GM21390 (cell line): Measurements from ENCODE around the gene GPR156.
"Not testable (repeated sequence)": the region's sequence is repeated elsewhere in the genome, so short reads cannot be mapped to it uniquely, and the experiment has no call there.

Experiments used
- ATAC-seq: cut with Tn5 transposase; IDR thresholded peaks from one replicate; pipeline ENCODE4 v1.9.1; 2021; ENCODE audit not compliant: unreplicated experiment

GPR156 gene

DNA sequence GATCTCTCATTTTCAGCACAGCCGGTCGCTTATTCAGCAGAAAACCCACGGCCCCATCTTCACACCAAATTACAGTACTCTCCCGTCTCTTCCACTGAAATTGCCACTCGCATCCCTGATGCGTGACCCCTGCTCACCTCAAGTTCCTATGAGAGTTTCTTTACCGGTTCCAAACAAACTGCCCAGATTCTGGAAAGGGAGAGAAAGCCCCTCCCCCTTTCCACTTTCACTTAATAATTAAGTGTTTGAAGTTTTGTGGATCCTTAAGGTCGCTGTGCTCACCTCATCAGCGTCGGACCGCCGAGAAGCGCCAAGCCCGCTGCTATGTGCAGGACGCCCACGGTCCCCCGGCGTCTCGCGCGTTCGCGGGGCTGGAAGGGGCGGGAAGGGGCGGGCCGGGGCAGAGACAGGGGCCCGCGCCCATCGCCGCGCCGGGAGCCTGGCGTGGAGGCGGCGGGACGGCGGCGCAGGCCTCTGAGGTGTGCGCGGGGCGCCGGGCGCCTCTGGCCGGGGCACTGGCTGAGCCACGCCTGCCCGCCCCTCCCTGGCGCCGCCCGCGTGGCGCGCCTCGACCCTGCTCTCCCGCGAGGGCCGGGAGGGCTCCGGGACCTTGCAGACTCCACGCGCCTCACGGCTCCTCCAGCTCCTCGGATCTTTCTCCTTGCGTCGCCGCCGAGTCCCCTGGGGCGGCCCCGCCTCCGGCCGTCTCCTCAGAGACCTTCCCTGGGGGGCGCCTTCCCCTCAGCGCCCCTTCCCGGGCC is at the start of gene GPR156:
Gene GPR156, minus strand, starts transcription at position 476 of the 761 bp plus-strand sequence. CDS start 41,124 bp downstream, outside the sequence.
- ATAC-seq, result no peak

DNA sequence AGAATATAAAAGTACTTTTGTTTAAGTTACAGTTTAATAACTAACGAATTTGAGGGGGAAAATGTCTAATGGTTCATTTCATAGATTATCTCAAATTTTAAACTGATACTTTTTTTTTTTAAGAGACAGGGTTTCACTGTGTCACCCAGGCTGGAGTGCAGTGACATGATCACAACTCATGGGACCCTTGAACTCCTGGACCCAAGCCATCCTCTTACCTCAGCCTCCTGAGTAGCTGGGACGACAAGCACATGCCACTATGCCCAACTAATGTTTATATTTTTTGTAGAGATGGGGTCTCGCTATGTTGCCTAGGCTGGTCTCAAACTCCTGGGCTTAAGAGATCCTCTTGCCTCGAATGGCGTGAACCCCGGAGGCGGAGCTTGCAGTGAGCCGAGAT is 47.6 kb upstream of the GPR156 start:
- ATAC-seq, result no peak

DNA sequence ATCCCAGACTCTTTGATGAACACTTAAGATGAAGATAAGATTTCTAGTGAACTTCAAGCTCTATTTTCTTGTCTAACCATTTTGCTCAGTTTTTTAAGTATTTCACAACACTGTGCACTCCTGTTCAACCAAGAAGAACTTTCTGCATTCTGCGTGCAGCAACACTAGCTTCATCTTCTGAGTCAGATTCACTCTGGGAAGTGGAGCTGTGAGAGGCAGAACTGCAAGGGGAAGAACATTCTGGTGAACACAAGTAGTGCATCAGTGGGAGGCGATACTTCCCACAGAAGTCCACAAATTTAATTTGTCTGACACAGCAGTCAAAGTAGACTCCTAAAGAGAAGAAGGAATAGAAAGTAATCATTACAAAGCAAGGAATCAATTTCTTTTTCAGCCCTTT is 46.1 kb upstream of the GPR156 start:
- no peak for ATAC-seq

DNA sequence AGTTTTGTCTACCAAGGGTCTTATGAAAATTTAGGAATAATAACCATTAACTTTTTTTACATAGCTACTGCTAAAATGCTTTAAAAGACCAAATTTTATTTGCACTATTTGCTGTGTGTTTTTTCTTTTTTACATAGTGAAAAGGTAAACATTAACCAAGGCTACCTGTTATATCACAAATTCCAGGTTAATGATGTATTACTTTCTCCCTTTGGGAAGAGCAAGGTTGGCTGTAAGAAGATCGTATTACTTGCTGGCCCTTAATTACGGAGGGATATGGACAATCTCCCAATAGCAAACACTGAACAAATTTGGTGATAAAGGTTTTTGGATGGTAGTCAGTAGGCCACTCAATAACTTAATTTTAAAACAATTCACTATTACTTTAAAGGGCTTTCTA is 41.8 kb upstream of the GPR156 start:
- no peak for ATAC-seq

DNA sequence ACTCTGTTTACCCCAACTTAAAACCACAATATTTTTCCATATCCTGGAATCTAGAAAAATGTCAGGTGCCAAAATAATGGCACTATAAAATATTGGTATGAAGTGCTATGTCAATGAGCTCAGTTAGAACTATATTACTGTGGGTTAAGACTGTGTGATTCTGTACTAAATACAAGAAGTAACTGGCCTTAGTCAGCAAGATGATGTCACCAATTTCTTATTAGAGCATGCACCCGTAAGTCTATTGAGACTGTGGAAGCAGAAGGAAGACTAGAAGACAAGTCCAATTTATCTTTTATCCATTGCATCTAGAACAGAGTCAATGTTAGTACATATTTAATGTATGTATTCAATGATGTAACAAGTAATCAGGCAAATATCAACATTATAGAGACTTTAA is 39.2 kb upstream of the GPR156 start:
- ATAC-seq, result no peak

DNA sequence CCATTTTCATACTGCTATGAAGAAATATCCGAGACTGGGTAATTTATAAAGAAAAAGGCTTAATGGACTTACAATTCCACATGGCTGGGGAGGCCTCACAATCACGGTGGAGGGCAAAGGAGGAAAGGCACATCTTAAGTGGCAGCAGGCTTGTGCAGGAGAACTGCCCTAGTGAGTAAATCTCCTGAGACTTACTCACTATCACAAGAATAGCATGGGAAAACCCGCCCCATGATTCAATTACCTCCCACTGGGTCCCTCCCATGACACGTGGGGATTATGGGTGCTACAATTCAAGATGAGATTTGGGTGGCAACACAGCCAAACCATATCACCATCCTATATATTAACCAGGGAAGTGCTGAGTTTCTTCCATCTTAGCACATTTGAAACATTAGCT is 38.7 kb upstream of the GPR156 start:
- not testable (repeated sequence) for ATAC-seq

DNA sequence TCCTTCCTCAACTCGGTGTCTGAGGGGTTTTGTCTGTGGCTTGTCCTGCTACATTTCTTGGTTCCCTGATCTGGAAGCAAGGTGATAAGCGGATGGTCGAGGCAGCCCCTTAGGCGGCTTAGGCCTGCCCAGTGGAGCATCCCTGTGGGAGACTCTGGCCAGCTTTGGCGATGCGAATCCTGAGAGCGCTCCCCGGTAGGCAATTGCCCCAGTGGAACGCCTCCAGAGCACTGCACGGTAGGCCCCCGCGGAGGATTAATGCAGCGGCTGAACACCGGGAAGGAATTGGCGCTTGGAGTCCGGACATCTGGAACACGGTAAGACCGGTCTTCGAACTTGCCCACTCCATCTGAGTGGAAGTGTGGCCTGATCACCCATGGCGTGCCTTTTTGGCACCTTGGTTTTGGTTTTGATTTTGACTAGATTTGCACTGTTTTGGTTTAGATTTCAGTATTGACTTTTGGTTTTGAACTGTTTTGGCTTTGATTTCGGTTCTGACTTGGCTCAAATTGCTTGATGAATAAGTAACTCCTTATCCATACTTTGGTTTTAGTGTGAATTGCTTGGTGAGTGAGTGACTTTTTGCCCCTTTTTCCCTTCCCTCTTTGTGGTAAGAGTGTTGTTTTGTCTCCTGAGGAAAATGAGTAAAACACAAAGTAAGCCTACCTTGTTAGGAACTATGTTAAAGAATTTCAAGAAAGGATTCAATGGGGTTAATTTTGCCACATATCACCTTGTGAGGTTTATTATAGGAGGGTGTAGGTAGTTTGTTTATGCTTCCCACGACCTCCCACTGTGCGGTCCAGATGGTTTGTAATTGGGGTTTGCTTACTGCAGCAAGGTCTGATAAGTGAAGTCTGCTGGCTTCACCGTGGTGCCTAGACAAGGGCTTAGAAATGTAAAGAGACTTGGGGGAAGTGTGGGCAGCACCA is 27.1 kb upstream of the GPR156 start:
- no peak for ATAC-seq

DNA sequence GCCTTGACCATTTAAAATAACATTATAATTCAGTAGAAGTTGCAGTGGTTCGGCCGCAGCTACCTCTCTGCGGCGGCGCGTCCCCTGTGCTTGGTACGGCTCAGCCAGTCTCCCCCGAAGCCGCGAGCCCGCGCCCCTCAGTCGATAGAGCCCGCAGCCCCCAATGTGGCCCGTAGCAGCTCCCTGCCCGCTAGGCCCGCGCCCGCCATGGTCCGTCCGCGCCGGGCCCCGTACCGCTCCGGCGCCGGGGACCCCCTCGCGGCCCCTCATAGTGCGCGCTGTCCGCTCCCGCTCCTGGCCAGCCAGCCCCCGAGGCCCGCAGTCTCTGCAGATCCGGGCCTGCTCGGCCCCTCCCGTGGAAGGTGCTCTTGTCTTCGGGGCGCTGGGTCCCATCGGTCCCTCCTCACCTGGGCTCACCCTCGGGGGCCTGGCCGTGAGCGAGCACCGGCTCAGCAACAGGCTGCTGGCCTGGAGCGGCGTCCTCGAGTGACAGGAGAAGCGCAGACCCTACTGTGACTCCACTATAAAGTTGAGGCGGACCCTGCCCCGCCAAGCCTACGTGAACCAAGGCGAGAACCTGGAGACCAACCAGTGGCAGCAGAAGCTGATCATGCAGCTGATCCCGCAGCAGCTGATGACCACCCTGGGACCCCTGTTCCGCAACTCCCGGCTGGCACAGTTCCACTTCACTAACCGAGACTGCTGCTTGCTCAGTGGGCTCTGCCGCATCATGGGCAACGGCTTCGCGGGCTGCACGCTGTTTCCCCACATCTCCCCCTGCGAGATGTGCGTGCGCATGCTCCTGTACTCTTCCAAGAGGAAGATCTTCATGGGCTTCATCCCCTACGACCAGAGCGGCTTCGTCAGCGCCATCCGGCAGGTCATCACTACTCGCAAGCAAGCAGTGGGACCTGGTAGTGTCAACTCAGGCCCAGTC is 21.8 kb upstream of the GPR156 start:
- ATAC-seq, result no peak

DNA sequence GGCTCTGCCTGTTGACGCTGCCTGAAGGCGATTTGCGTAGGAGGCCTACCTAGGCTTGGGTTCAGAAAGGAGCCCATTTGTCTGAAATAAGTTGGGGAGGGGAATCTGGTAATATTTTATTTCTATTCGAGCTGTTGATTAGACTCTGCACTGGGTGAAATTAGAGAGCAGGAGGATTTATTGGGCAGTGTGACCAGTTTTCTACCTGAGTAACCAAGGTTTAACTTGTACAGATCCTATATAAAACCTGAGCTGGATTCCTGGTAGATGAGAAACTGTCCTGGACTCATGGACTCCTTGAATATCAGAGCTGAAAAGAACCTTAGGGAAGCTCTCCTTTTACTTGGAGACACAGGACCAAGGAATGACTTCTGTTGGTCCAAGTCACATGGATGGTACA is 19.6 kb upstream of the GPR156 start:
- ATAC-seq, result no peak

DNA sequence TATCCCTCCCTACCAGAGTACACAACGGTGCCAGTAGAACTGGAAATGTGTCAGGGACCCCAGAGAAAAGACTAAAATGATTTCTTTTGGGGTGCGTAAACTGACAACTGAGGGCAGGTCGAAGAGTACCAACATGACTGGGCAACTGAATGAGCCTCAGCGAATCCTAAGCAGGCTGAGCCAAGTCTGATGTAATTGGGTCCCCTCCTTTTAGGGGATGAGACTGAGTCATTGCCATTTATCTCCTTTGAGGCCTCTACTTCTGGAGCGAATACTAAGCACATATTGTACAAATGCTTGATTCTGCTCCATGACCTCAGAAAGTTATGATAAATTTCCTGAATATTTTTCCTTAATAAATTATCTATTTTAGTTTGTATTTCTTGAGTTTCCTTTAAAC is 17.3 kb upstream of the GPR156 start:
- ATAC-seq, result no peak

DNA sequence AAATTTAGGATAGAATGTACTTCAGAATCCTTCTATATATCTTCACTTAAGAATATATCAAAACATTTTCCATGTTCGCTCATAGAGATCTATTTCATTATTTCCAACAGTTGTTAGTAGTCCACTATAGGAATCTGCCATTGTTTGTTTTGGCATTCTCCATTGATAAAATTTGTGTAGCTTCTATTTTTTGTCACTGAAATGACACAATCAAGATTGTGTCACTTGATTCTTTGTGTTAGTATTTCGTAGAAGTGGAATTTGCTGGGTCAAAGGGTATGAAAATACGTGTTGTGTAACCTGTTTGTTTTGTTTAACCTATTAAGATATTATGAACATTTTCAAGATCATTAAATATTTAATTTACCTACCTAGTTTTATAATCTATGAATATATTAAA is 15.9 kb upstream of the GPR156 start:
- no peak for ATAC-seq

DNA sequence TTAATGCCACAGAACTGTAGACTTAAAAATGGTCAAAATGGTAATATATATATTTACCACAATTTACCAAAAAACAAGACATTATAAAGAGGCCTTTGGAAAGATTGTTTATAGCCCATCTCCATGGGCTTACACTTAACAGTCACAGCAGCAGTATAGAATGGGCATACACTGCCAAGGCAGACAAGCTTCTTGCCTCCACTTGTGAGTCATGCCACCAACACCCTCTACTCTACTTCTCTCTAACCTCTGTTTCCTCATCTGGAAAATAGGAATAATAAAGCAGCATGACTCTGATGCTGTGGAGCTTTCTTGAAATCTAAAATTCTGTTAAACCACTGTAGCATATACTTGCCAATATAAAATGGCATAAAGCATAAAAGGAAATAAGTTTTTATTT is 14.4 kb upstream of the GPR156 start:
- no peak for ATAC-seq

DNA sequence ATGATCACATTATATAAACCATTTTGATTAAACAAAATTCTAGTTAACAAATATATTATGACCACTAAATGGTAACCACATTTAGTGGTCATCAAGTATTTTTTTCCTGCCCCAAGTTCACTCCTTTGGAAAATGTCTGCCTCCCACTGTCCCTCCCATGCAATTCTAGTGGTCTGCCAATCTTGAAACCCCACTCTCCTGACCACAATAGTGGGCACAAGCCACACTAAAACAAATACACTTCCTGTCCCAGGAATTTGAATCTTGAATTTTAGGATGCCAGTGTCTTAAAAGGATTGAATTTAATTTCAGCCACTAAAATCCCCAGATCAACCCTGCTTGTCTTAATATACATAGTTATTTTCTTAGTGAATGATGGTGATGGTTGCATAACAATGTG is 14.0 kb upstream of the GPR156 start:
- no peak for ATAC-seq

DNA sequence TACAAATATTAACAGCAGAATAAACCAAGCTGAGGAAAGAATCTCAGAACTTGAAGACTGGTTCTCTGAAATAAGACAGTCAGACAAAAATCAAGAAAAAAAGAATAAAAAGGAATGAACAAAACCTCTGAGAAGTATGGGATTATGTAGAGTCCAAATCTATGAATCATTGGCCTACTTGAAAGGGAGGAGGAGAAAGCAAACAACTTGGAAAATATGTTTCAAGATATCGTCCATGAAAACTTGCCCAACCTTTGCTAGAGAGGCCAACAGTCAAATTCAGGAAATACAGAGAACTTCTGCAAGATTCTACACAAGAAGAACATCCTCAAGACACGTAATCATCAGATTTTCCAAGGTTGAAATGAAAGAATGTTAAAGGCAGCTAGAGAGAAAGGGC is 6.5 kb upstream of the GPR156 start:
- not testable (repeated sequence) for ATAC-seq

DNA sequence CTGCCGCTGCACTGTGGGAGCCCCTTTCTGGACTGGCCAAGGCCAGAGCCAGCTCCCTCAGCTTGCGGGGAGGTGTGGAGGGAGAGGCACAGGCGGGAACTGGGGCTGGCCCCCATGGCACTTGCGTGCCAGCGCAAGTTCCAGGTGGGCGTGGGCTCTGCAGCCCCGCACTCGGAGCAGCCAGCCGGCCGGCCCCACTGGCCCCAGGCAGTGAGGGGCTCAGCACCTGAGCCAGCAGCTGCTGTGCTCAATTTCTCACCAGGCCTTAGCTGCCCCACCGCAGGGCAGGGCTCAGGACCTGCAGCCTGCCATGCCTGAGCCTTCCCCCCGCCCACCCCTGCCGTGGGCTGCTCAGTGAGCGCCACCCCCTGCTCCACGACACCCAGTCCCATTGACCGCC is 4.6 kb upstream of the GPR156 start:
- ATAC-seq, result no peak

DNA sequence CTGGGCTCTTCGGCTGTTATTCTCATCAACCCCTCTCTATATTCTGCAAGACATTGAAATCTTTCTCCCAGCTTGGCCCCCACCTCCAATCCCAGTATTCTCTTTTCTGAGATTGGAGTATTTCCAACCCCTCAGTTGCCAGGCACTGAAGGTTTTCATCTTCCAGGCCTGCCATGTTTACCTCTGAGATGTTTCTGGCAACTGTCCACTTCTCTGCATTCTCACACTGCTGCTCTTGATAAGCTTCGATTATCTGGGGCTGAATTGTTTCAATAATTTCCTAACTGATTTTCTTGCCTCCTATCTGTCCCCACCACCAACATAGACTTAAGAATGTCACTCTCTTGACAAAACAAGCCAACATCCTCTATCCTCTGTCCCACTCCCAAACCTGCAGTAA is 1.4 kb upstream of the GPR156 start:
- ATAC-seq, result no peak

DNA sequence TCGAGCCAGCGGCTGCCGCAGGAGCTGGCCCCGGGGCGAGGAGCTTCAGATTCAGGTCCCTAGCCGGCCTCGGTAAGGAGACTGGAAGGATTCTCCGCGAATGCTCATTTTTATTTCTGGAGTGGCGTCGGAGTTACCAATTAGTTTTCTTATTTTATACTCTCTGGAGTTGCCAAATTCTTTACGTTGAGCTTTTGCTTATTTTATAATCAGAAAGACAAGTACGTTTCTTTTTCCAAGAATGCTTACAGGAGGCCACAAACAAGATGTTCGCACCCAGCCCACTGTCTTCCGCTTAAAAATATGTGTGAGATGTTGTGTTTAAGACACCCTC is 453 bp upstream of the GPR156 start:
- no peak for ATAC-seq

DNA sequence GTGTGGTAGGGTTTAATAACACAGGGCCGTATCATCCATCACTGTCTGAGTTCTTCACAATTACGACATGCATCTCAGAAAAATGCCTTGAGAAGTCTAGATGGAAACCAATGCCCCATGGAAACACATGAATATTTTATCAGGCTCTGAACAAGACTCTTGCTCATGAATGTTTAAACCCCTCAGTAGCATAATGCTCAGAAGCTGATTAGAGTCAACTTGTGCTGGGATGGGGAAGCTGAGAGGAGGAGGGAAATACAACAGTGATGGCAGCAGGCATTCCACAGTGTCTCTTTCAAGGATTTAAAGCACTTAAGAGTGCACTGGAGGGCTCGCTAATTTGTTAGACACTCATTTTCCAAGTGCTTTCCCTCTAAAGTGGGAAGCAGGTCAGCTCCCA is 3.8 kb downstream of the GPR156 start:
- ATAC-seq, result no peak

DNA sequence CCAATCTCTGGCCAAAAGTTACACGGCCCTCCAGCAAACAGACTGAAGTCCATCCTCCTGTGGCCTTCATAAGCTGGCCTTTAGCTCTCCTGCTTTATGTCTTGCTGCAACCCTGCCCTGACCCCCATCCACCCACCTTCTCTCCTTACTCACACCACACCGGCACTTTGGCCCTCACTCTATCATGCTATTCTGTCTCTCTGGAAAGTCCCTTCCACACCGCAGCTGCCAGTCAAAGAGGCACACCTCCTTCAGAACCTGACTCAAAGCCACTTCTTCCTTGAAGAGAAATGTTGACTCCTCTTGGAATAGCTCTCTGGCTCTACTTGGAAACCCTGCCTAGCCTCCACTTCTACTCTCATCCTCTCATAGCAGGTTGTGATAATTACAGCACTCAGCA is 4.5 kb downstream of the GPR156 start:
- no peak for ATAC-seq

DNA sequence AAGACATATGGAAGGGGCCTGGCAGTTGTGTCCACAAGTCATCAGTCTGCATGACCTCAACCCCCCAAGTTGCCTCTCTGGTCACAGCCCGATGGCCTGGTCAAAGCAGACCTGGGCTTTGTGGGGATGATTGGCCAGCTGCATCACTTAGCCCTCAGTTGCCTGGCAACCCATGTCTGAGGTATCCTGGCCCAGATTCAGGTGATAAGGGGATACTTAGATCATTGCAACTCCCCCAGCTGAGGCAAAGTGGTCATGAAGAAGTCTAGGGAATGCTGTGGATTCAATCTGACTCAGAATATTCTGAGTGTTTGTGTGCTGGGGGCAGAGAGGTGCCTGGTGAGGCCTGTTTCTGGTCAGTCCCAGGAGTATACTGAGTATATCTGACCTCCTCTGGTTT is 5.0 kb downstream of the GPR156 start:
- no peak for ATAC-seq

DNA sequence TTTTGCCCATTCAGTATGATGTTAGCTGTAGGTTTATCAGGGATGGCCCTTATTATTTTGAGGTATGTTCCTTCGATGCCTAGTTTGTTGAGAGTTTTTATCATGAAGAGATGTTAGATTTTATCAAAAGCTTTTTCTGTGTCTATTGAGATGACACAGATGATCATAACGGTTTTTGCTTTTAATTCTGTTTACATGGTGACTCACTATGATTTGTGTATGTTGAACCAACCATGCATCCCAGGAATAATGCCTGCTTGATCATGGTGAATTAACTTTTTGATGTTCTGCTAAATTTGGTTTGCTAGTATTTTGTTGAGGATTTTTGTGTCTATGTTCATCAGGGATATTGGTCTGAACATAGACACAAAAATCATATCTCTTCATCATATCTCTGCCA is 8.3 kb downstream of the GPR156 start:
- ATAC-seq, result no peak
